ENCODE results near the gene CDCA7.

DNA sequence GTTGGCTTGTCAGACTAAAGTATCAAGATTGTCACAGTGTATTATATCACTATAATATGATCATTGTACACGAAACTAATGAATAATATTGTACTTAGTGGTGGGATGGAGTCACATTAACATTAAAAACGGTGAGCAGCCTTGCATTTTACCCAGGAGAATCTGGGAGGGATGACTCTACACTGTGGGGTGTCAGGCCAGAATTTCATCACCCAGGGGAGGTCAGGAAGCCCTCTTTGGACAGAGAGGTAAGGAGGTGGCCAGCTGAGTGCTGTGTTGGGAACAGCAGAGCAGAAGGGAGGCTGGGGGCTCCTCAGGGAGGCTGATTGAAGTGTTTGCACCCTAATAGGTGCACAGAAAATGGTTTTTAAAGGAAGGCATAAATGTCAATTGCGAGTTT, 33.0 kb downstream of the CDCA7 start:
- no peak for TF ChIP-seq POLR2A (IDR thresholded peaks at IDR 0.05)
- TF ChIP-seq, protein P1, sequence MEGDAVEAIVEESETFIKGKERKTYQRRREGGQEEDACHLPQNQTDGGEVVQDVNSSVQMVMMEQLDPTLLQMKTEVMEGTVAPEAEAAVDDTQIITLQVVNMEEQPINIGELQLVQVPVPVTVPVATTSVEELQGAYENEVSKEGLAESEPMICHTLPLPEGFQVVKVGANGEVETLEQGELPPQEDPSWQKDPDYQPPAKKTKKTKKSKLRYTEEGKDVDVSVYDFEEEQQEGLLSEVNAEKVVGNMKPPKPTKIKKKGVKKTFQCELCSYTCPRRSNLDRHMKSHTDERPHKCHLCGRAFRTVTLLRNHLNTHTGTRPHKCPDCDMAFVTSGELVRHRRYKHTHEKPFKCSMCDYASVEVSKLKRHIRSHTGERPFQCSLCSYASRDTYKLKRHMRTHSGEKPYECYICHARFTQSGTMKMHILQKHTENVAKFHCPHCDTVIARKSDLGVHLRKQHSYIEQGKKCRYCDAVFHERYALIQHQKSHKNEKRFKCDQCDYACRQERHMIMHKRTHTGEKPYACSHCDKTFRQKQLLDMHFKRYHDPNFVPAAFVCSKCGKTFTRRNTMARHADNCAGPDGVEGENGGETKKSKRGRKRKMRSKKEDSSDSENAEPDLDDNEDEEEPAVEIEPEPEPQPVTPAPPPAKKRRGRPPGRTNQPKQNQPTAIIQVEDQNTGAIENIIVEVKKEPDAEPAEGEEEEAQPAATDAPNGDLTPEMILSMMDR (IDR thresholded peaks at IDR 0.05 in 8 of 11, conservative IDR thresholded peaks at IDR 0.05 in 3 of 11): no peak
- TF ChIP-seq POLR2AphosphoS5 (IDR thresholded peaks at IDR 0.05): no peak
